SK-N-SH treated with all-trans-retinoic acid at 6 μM for 48 hours (cell line): ENCODE data around the gene BICD1.
A peak's percentile ranks its signal among the peaks of the same experiment; 100 is the strongest.

ENCODE experiments used
- ATAC-seq: fragments of 200-7000 bp; cut with Tn5 transposase; 3 replicates; pipeline ENCODE4 v1.9.1; 2020; ENCODE audit warnings: mild to moderate bottlenecking, moderate library complexity
- ARNTL ChIP-seq: fragments of 450-650 bp; formaldehyde crosslinking; IDR thresholded peaks from 2 replicates; pipeline ENCODE4 v1.5.0; 2020; ENCODE audit warnings: low read depth, mild to moderate bottlenecking, moderate library complexity, borderline replicate concordance
- BACH2 ChIP-seq: fragments of 250-450 bp; sonication (Bioruptor Pico); IDR thresholded peaks from 2 replicates; pipeline ENCODE4 v1.9.0; 2021; ENCODE audit warnings: mild to moderate bottlenecking, borderline replicate concordance
- CREB5 ChIP-seq: fragments of 250-450 bp; sonication (Bioruptor Pico); IDR thresholded peaks from 2 replicates; pipeline ENCODE4 v1.5.1; 2020; ENCODE audit warnings: low read depth, mild to moderate bottlenecking, moderate library complexity
- CSDC2 ChIP-seq: fragments of 250-450 bp; sonication (Bioruptor Pico); IDR thresholded peaks from 2 replicates; pipeline ENCODE4 v1.5.0; 2020; ENCODE audit warnings: mild to moderate bottlenecking, moderate library complexity
- CSRNP3 ChIP-seq: fragments of 250-450 bp; sonication (Bioruptor Pico); IDR thresholded peaks from 2 replicates; pipeline ENCODE4 v1.5.1; 2021; ENCODE audit warnings: mild to moderate bottlenecking, moderate library complexity
- GLIS3 ChIP-seq: fragments of 250-450 bp; sonication (Bioruptor Pico); IDR thresholded peaks from 2 replicates; pipeline ENCODE4 v1.5.0; 2020; ENCODE audit warnings: mild to moderate bottlenecking, moderate library complexity
- ISL1 ChIP-seq: fragments of 250-450 bp; sonication (Bioruptor Pico); IDR thresholded peaks from 2 replicates; pipeline ENCODE4 v2.1.2; 2022; ENCODE audit warnings: mild to moderate bottlenecking, moderate library complexity
- OSR1 ChIP-seq: fragments of 250-450 bp; sonication (Bioruptor Pico); IDR thresholded peaks from 2 replicates; pipeline ENCODE4 v1.8.0; 2022; ENCODE audit warnings: moderate library complexity, mild to moderate bottlenecking, inconsistent platforms
- PATZ1 ChIP-seq: fragments of 250-450 bp; sonication (Bioruptor Pico); IDR thresholded peaks from 2 replicates; pipeline ENCODE4 v1.8.0; 2020; ENCODE audit warnings: mild to moderate bottlenecking, moderate library complexity, borderline replicate concordance
- POU6F1 ChIP-seq: fragments of 250-450 bp; sonication (Bioruptor Pico); IDR thresholded peaks from 2 replicates; pipeline ENCODE4 v1.8.0; 2021; ENCODE audit warnings: low read depth, mild to moderate bottlenecking, moderate library complexity, borderline replicate concordance
- PPARA ChIP-seq: fragments of 250-450 bp; sonication (Bioruptor Pico); IDR thresholded peaks from 2 replicates; pipeline ENCODE4 v1.5.0; 2020; ENCODE audit warnings: mild to moderate bottlenecking, borderline replicate concordance
- RARB ChIP-seq: fragments of 250-450 bp; sonication (Bioruptor Pico); IDR thresholded peaks from 2 replicates; pipeline ENCODE4 v1.8.0; 2021; ENCODE audit warnings: mild to moderate bottlenecking, moderate library complexity
- SNAI2 ChIP-seq: fragments of 250-450 bp; sonication (Bioruptor Pico); IDR thresholded peaks from 2 replicates; pipeline ENCODE4 v1.5.0; 2020; ENCODE audit warnings: mild to moderate bottlenecking, moderate library complexity
- TCF4 ChIP-seq: fragments of 250-450 bp; sonication (Bioruptor Pico); IDR thresholded peaks from 2 replicates; pipeline ENCODE4 v1.8.0; 2021; ENCODE audit warnings: mild to moderate bottlenecking, moderate library complexity, borderline replicate concordance
- TOX ChIP-seq: fragments of 250-450 bp; sonication (Bioruptor Pico); IDR thresholded peaks from 2 replicates; pipeline ENCODE4 v1.8.0; 2021; ENCODE audit warnings: mild to moderate bottlenecking, moderate library complexity, borderline replicate concordance
- TSHZ2 ChIP-seq: fragments of 250-450 bp; sonication (Bioruptor Pico); IDR thresholded peaks from 2 replicates; pipeline ENCODE4 v1.5.0; 2020; ENCODE audit warnings: mild to moderate bottlenecking, moderate library complexity
- ZC3H10 ChIP-seq: fragments of 250-450 bp; sonication (Bioruptor Pico); IDR thresholded peaks from 2 replicates; pipeline ENCODE4 v1.5.1; 2021; ENCODE audit warnings: mild to moderate bottlenecking, moderate library complexity
- ZFP3 ChIP-seq: fragments of 250-450 bp; sonication (Bioruptor Pico); IDR thresholded peaks from 2 replicates; pipeline ENCODE4 v1.5.0; 2020; ENCODE audit warnings: mild to moderate bottlenecking, moderate library complexity
- ZFP30 ChIP-seq: fragments of 450-650 bp; formaldehyde crosslinking; IDR thresholded peaks from 2 replicates; pipeline ENCODE4 v1.5.0; 2022; ENCODE audit warnings: mild to moderate bottlenecking, moderate library complexity
- ZNF565 ChIP-seq: fragments of 450-650 bp; formaldehyde crosslinking; conservative IDR thresholded peaks from 2 replicates; pipeline ENCODE4 v1.5.0; 2020; ENCODE audit warnings: low read depth, mild to moderate bottlenecking, moderate library complexity
- ZNF70 ChIP-seq: fragments of 450-650 bp; formaldehyde crosslinking; IDR thresholded peaks from 2 replicates; pipeline ENCODE4 v1.5.0; 2020; ENCODE audit warnings: mild to moderate bottlenecking, moderate library complexity
- ZNF8 ChIP-seq: fragments of 450-650 bp; formaldehyde crosslinking; IDR thresholded peaks from 2 replicates; pipeline ENCODE4 v1.5.0; 2020; ENCODE audit warnings: mild to moderate bottlenecking, moderate library complexity

Gene BICD1

GRCh38 chr12:32217354-32218310 lies 111.0 kb downstream of the BICD1 start:
- TF ChIP-seq ZNF70 (CRISPR knock-in tag) (no peak), RARB (CRISPR knock-in tag) (no peak), TCF4 (CRISPR knock-in tag) (no peak), SNAI2 (no peak)
- ATAC-seq = peak; percentile 96

- ATAC-seq = no peak
- TF ChIP-seq SNAI2 = no peak
- TF ChIP-seq TOX (CRISPR knock-in tag) = no peak
- no peak for TF ChIP-seq ZC3H10
- no peak for TF ChIP-seq TCF4 (CRISPR knock-in tag)
- no peak for TF ChIP-seq PPARA (CRISPR knock-in tag)
- TF ChIP-seq OSR1 (CRISPR knock-in tag) = no peak
- no peak for TF ChIP-seq TSHZ2 (CRISPR knock-in tag)
- TF ChIP-seq ZNF565 (CRISPR knock-in tag) = no peak
- no peak for TF ChIP-seq CSDC2
- TF ChIP-seq CREB5 = no peak
- TF ChIP-seq POU6F1 (CRISPR knock-in tag) = no peak
- TF ChIP-seq ARNTL (CRISPR knock-in tag) = no peak
- no peak for TF ChIP-seq GLIS3
- no peak for TF ChIP-seq ZFP3 (CRISPR knock-in tag)
- TF ChIP-seq ISL1 (CRISPR knock-in tag) = no peak
- no peak for TF ChIP-seq ZFP30 (CRISPR knock-in tag)
- TF ChIP-seq BACH2 (CRISPR knock-in tag) = no peak
- no peak for TF ChIP-seq RARB (CRISPR knock-in tag)
- no peak for TF ChIP-seq PATZ1
Observed at GRCh38 chr12:32223941-32224340, 117.3 kb downstream of the BICD1 start.

GRCh38 chr12:32226768-32227167 lies 120.1 kb downstream of the BICD1 start:
- no peak for ATAC-seq
- no peak for TF ChIP-seq CSRNP3
- TF ChIP-seq TOX (CRISPR knock-in tag) = no peak
- no peak for TF ChIP-seq TCF4 (CRISPR knock-in tag)
- no peak for TF ChIP-seq GLIS3
- TF ChIP-seq ZFP30 (CRISPR knock-in tag) = no peak
- no peak for TF ChIP-seq CSDC2
- no peak for TF ChIP-seq PPARA (CRISPR knock-in tag)
- TF ChIP-seq ZNF8 = no peak
- no peak for TF ChIP-seq POU6F1 (CRISPR knock-in tag)
- TF ChIP-seq ISL1 (CRISPR knock-in tag) = no peak
- TF ChIP-seq PATZ1 = no peak
- TF ChIP-seq RARB (CRISPR knock-in tag) = no peak
- TF ChIP-seq OSR1 (CRISPR knock-in tag) = no peak
- TF ChIP-seq CREB5 = no peak
